HG03045 (cell line): Measurements from ENCODE around the gene PRKAA1.
A peak's percentile ranks its signal among the peaks of the same experiment; 100 is the strongest.

Experiments used
- ATAC-seq: cut with Tn5 transposase; IDR thresholded peaks from one replicate; pipeline ENCODE4 v1.9.1; 2021; ENCODE audit warnings: mild to moderate bottlenecking, moderate library complexity; ENCODE audit not compliant: unreplicated experiment

Gene PRKAA1

GRCh38 chr5:40798012-40798800, at the start of gene PRKAA1:
PRKAA1 (minus strand) TSS chr5:40798374; CDS start chr5:40798189, 185 bp downstream.
- peak; percentile 97 for ATAC-seq

- no peak for ATAC-seq
Observed at GRCh38 chr5:40847525-40847924, 49.4 kb upstream of the PRKAA1 start.

GRCh38 chr5:40846371-40846770, 48.2 kb upstream of the PRKAA1 start:
- ATAC-seq: no peak

- ATAC-seq: no peak
Observed at GRCh38 chr5:40844565-40844964, 46.4 kb upstream of the PRKAA1 start.

GRCh38 chr5:40842351-40842750, 44.2 kb upstream of the PRKAA1 start:
- ATAC-seq: no peak

- peak; percentile 45 for ATAC-seq
Observed at GRCh38 chr5:40841068-40841805, 43.1 kb upstream of the PRKAA1 start, which contains the start of gene CARD6. CARD6 (plus strand) TSS chr5:40841367; CDS start chr5:40841383, 16 bp downstream.

- ATAC-seq: no peak
Observed at GRCh38 chr5:40838086-40838485, 39.9 kb upstream of the PRKAA1 start.

GRCh38 chr5:40834849-40835787, 36.9 kb upstream of the PRKAA1 start, which contains the start of gene RPL37:
RPL37 (minus strand) TSS chr5:40835222; CDS start chr5:40835185, 37 bp downstream.
- ATAC-seq: peak; percentile 98

- no peak for ATAC-seq
Observed at GRCh38 chr5:40834391-40834848, 36.2 kb upstream of the PRKAA1 start.

- no peak for ATAC-seq
Observed at GRCh38 chr5:40833712-40834229, 35.6 kb upstream of the PRKAA1 start.

- ATAC-seq: no peak
Observed at GRCh38 chr5:40832345-40832744, 34.2 kb upstream of the PRKAA1 start.

GRCh38 chr5:40831346-40832210, 33.4 kb upstream of the PRKAA1 start:
- no peak for ATAC-seq

- ATAC-seq: no peak
Observed at GRCh38 chr5:40829748-40830533, 31.8 kb upstream of the PRKAA1 start.

- no peak for ATAC-seq
Observed at GRCh38 chr5:40828690-40829661, 30.8 kb upstream of the PRKAA1 start.

- no peak for ATAC-seq
Observed at GRCh38 chr5:40828021-40828631, 30.0 kb upstream of the PRKAA1 start.

- ATAC-seq: no peak
Observed at GRCh38 chr5:40827188-40827977, 29.2 kb upstream of the PRKAA1 start.
